HEK293T (cell line): ENCODE measurements around the gene RPL32.

Experiments used
- FOXK2 ChIP-seq: fragments of 450-650 bp; IDR thresholded peaks from 2 replicates; pipeline ENCODE4 v1.6.1; 2016; ENCODE audit warnings: mild to moderate bottlenecking
- HDGF ChIP-seq: fragments of 450-650 bp; IDR thresholded peaks from 2 replicates; pipeline ENCODE4 v1.6.1; 2017; ENCODE audit warnings: antibody characterized with exemption, borderline replicate concordance
- TARDBP ChIP-seq: fragments of 450-650 bp; IDR thresholded peaks from 2 replicates; pipeline ENCODE4 v1.6.1; 2016

GRCh38 chr3:12862387-12862786 lies 21.0 kb upstream of the RPL32 start:
- TF ChIP-seq HDGF (no peak), FOXK2 (no peak), TARDBP (no peak)
